Gastroesophageal sphincter (tissue), 3 donors: ENCODE measurements around the gene TBX6.

Source experiments
- CTCF ChIP-seq, 4 experiments: fragments of 200-600 bp in 2 of 4; fragments of 450-650 bp in 2 of 4; sonication (generic) in 1 of 4; IDR thresholded peaks; one replicate each; pipeline ENCODE4 v1.5.1; 2017 to 2019; ENCODE audit warnings: antibody characterized with exemption in 4 of 4, mild to moderate bottlenecking in 2 of 4, moderate library complexity in 2 of 4
- EP300 ChIP-seq: sonication (generic); formaldehyde crosslinking; IDR thresholded peaks from one replicate; pipeline ENCODE4 v1.6.1; 2017; ENCODE audit warnings: antibody characterized with exemption, mild to moderate bottlenecking
- POLR2A ChIP-seq, 2 donors: fragments of 450-650 bp; IDR thresholded peaks; one replicate each; pipeline ENCODE4 v1.6.1; 2017; ENCODE audit warnings: antibody characterized with exemption in 2 of 2, mild to moderate bottlenecking in 2 of 2, moderate library complexity in 1 of 2
- POLR2AphosphoS5 ChIP-seq: sonication (generic); formaldehyde crosslinking; IDR thresholded peaks from one replicate; pipeline ENCODE4 v1.6.1; 2017; ENCODE audit warnings: antibody characterized with exemption

GRCh38 chr16:30084816-30085159 is 6.9 kb downstream of the TBX6 start:
- TF ChIP-seq POLR2A (IDR thresholded peaks at IDR 0.05) (no peak), CTCF (IDR thresholded peaks at IDR 0.05) (no peak), EP300 (no peak), POLR2AphosphoS5 (no peak)
